ENCODE data around the gene ADGRV1.

DNA sequence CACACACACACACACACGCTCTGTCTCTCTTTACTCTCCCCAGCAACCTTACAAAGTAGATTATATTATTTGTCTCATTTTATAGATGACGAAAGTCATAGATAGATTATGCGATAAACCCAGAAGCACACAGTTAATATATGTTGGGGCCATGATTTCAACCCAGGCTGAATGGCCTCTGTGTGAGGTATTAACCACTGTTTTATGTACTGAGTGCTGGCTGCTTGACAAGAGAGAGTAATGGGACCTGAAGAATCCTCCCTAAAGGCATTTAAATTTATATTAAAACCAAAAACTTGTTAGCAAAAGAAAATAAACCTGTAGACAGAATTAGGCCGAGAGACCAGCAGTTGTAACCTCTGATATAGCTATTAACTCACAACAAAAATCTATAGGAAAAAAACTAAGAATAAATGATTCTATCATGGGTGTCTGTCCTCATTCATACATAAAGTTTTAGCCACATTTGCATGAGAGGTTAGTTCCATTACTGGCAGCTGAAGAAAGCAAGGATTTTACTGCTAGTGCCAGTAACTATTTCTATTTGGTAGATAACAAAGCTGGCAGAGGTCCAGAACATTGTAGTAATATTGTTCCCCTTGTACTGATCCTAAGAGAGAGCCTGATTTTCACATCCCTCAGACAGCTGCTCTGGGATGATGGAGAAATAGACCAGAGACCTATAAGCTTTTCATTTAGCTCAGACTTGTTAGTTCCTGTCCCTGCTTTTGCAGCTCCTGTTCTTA, 250.9 kb downstream of the ADGRV1 start:
- TF ChIP-seq, protein P1, sequence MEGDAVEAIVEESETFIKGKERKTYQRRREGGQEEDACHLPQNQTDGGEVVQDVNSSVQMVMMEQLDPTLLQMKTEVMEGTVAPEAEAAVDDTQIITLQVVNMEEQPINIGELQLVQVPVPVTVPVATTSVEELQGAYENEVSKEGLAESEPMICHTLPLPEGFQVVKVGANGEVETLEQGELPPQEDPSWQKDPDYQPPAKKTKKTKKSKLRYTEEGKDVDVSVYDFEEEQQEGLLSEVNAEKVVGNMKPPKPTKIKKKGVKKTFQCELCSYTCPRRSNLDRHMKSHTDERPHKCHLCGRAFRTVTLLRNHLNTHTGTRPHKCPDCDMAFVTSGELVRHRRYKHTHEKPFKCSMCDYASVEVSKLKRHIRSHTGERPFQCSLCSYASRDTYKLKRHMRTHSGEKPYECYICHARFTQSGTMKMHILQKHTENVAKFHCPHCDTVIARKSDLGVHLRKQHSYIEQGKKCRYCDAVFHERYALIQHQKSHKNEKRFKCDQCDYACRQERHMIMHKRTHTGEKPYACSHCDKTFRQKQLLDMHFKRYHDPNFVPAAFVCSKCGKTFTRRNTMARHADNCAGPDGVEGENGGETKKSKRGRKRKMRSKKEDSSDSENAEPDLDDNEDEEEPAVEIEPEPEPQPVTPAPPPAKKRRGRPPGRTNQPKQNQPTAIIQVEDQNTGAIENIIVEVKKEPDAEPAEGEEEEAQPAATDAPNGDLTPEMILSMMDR (IDR thresholded peaks at IDR 0.05; ENCODE audit: insufficient read depth, low read length), result no peak
- no peak for TF ChIP-seq POLR2AphosphoS5 (IDR thresholded peaks at IDR 0.05; ENCODE audit: low read depth)
- TF ChIP-seq, protein P2, sequence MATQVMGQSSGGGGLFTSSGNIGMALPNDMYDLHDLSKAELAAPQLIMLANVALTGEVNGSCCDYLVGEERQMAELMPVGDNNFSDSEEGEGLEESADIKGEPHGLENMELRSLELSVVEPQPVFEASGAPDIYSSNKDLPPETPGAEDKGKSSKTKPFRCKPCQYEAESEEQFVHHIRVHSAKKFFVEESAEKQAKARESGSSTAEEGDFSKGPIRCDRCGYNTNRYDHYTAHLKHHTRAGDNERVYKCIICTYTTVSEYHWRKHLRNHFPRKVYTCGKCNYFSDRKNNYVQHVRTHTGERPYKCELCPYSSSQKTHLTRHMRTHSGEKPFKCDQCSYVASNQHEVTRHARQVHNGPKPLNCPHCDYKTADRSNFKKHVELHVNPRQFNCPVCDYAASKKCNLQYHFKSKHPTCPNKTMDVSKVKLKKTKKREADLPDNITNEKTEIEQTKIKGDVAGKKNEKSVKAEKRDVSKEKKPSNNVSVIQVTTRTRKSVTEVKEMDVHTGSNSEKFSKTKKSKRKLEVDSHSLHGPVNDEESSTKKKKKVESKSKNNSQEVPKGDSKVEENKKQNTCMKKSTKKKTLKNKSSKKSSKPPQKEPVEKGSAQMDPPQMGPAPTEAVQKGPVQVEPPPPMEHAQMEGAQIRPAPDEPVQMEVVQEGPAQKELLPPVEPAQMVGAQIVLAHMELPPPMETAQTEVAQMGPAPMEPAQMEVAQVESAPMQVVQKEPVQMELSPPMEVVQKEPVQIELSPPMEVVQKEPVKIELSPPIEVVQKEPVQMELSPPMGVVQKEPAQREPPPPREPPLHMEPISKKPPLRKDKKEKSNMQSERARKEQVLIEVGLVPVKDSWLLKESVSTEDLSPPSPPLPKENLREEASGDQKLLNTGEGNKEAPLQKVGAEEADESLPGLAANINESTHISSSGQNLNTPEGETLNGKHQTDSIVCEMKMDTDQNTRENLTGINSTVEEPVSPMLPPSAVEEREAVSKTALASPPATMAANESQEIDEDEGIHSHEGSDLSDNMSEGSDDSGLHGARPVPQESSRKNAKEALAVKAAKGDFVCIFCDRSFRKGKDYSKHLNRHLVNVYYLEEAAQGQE (IDR thresholded peaks at IDR 0.05; ENCODE audit: insufficient replicate concordance, low read depth), result no peak

All from HL-60 (cell line).